HK-2 (cell line): Measurements from ENCODE around the gene VIPR1.

Source experiments
- DNase-seq: peaks from one replicate; pipeline ENCODE4 v3.0.0-alpha.2; 2018; ENCODE audit not compliant: unreplicated experiment

The VIPR1 gene

GRCh38 chr3:42510325-42510724 lies 7.9 kb downstream of the VIPR1 start:
- DNase-seq = no peak

DNA sequence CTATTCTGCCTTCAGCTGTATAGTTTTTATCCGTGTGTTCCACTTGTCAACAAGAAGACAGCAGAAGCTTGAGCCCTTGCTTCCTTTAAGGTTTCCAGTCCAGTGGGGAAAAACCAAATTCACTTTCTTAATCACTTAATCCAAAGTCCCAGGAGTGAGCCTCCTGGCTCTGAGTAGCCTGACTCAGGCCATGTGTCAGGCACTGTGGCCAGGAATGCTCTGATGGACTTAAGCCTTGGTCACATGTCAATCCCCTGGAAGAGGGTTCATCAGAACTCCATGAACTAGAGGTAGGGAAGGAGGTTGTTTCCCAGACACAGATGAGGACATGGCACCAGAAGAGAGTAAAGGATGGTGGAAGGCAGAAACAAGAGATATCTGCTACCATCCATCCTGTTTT lies 8.8 kb downstream of the VIPR1 start:
- DNase-seq = no peak

DNA sequence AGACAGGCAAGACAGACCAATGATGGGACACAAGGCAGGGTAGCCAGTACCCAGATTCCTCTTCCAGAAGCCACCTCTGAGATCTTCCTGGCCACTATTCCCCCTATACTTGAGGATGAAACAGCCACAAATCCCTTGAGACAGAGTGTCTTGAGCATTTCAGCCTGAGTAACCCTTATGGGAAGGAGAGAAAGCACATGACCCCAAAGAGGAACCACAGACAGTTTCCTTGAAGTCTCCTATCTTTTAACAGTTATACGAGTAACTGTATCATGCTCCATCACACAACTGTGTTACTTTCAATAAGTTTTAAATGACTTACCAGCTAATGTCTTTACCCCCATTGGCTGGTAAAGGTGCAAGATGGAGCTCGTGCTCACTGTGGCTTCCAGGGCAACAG lies 9.3 kb downstream of the VIPR1 start:
- no peak for DNase-seq

GRCh38 chr3:42513121-42513520 lies 10.7 kb downstream of the VIPR1 start:
- DNase-seq = no peak

- no peak for DNase-seq
Measured at GRCh38 chr3:42513521-42513920, 11.1 kb downstream of the VIPR1 start.

DNA sequence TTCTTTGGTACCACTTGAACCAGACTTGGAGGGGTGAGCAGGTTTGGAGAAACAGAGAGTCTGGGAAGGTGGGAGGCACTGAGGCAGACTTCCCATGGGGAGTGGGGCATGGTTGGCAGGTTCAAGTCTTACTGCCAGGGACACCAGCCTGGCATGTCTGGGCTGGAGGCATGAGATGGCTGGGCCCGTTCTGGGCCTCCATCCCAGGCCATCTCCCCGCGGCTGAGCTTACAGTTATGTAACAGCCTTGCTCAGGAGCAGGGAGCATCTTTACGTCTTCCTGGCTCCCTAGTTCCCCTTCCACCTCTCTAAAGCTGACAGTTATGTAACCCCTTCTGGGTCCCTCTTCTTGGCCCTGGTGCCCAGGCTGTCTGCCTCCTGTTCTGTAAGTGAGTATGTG lies 12.4 kb downstream of the VIPR1 start:
- DNase-seq = no peak

GRCh38 chr3:42515391-42515916 lies 13.0 kb downstream of the VIPR1 start:
- DNase-seq = no peak

DNA sequence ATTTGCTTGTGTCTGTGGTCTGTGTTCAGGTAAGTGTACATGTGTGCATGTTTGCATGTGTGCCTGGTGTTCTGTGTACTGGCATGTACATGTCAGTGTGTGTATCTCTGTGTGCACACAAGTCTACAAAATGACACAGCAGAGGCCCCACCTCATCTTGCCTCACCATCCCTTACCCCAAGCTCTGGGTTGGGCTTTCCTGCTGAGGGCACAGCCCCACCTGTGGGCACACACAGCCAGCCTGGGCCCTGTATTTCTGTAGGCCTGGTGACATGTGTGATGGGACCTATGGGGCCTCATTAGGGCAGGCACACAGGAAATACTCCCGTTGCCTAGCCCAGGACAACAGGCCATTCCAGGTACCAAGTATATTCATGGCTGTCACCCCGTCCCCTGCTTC lies 13.5 kb downstream of the VIPR1 start:
- no peak for DNase-seq

- DNase-seq = no peak
Measured at GRCh38 chr3:42516443-42516842, 14.0 kb downstream of the VIPR1 start.

DNA sequence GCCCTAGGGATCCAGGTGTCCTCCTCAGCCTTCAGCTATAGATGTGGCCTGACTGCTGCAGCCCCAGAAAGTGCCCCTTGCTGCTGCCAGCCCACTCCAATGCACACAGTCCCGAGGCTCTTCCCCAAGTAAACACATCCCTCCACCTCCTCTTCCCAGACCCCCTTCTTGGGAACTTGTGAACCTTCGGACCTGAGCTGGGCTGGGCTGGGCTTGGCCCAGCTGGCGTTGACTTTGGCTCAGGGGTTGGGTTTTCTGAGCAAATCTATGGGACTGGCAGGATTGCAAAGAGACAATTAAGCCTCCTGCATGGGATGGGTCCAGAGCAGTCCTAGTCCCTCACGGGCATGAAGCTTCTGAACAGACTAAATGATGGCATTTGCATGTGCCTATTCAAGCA lies 14.7 kb downstream of the VIPR1 start:
- no peak for DNase-seq

DNA sequence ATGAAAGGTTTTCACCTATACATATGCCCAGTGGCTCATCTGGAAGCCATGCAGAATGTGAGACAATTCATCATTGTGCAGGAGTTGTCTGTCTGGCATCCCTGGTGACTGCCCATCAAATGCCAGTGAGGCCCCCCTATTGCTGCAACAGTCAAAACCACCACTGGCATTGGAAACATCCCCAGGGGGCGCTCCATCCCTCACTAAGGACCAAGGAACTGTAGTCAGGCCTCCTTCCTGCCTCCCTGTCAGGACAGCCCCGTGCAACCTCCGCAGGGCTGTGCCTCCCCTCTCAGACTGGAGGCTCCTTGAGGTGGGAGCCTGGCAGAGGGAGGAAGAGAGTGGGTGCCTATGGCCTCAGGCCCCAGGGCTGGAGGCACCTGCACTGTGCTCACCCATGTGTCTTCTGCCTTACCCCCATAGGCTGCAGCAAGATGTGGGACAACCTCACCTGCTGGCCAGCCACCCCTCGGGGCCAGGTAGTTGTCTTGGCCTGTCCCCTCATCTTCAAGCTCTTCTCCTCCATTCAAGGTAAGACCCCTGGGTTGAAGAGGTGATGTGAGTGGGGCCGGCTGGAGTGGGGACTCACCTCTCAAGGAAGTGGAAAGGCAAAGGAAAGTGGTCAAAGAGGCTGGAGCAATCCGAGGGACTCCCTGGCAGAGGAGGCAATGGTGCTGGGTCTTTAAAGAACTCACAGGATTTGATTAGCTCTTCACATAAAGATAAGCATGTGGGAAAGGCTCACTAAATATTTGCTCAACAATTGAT lies 16.5 kb downstream of the VIPR1 start:
- no peak for DNase-seq

DNA sequence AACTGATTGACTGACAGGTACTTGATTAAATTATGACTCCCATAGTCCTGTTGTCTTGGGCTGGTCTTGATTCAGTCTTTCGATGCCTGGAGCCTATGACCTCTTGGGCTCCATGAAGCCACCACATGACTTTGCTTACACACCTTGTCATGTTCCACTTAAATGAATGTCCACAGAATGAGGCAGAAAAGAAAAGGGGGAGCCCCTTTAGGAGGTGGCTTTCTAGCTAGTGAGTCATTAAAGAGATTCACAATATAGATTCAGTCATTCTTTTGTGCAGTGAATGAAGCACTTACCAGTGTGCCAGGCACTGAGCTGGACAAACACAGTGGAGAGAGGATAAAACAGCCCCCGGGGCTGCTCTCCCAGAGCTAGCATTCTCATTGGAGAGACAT lies 17.1 kb downstream of the VIPR1 start:
- DNase-seq = no peak

- DNase-seq = no peak
Measured at GRCh38 chr3:42520336-42520735, 17.9 kb downstream of the VIPR1 start.

GRCh38 chr3:42520906-42521305 lies 18.5 kb downstream of the VIPR1 start:
- no peak for DNase-seq

- no peak for DNase-seq
Measured at GRCh38 chr3:42524751-42525150, 22.3 kb downstream of the VIPR1 start.

- no peak for DNase-seq
Measured at GRCh38 chr3:42525212-42525611, 22.8 kb downstream of the VIPR1 start.

- DNase-seq = no peak
Measured at GRCh38 chr3:42525736-42526345, 23.4 kb downstream of the VIPR1 start.

DNA sequence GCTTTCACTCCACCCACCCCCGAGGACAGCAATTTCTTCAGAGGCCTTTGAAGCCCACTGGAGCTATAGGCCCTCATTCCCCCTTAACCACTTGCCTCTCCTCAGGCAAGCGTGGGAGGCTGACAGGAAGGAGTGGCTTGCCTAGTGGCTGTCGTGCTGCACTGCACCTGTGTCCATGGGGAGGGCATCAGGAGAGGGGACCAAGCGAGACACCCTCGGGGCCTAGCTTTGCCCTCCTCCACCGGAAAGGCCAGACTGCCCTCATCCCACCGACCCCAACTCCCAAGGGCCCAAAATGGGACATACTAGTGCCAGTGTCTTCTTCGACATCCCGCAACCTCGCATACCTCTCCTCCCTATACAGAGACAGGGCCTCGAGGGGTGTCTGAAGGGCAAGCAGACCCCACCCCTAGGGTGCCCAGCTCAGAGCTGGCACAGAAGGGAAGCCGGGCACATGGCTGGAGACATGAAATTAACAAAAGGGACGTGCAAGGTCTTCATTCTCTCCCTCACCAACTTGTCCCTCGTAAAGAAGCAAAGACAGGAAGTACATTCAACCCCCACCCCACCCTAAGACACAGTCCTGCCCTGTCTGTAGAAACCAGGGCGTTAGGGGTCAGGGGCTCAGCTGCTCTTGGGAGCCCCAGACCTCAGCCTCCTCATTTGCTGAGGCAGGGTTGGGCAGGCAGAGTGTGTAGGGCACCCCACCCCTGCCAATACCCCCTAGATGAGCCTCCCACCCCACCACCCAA lies 24.3 kb downstream of the VIPR1 start:
- no peak for DNase-seq

DNA sequence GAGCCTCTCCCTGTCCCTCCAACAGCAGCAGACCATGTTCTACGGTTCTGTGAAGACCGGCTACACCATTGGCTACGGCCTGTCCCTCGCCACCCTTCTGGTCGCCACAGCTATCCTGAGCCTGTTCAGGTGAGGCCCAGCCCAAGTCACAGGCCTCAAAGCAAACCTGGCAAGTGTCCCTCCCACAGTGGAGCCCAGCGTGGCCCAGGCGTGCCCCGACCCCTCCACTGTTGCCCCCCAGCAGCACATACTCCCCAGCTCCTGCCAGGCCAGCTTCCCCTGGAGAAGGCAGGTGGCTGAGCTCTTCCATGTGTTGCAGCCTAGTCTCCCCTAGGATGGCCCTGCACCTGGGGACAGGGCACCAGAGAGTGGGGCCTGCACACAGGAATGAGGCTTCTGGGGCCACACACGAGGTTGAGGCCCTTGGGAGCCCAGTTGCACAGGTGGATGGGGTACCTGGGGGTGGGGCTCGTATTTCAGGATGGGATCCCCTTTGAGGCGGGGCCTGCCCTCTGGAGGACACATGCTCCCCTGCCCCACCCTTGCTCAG lies 25.0 kb downstream of the VIPR1 start:
- DNase-seq = no peak

DNA sequence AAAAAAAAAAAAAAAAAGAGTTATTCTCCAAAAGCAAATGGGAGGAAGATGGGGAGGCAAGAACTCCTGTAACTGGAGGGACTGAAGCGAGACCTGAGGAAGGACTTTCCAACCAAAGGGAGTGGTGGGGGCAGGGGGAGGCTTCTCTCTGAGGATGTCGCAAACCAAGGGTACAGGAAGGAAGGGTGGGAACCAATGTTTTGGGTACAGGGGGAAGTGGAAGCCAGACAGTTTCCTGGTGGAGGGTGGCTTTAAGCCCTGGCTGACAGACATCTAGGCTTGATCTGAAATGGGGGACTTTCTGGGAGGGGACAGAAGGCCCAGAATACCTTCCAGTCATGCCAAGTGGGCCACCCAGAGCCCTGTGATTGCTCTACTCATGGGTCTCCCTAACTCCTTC lies 27.0 kb downstream of the VIPR1 start:
- DNase-seq = no peak

DNA sequence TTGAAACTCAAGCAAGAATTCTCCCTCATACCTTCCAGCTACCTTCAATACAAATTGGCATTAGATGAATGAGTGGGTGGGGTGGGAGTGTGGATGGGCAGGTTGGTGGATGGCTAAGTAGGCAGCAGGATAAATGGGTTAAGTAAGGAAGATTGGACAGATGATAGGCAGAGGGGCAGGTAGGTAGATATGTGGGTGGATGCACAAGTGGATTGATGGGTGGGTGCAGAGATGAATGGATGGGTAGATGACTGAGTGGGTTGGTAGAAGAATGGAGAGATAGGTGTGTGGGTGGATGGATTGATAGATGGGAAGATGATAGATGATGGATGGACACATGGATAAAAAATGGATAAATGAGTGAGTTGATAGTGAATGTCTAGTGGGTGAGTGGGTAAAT lies 27.6 kb downstream of the VIPR1 start:
- no peak for DNase-seq

DNA sequence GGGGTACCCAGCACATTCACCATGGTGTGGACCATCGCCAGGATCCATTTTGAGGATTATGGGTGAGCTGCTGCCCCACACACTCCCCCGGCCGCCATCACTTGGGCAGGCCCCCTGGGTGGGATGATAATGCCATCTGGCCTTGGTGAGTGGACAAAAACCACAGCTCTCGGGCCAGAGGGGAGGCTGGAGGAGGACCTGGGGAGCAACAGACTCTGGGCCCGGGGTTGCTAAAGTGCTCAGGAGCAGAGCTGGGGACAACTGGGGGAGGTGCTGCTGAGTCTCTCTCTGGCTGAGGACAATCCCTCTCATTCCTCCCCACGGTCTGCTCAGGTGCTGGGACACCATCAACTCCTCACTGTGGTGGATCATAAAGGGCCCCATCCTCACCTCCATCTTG lies 29.0 kb downstream of the VIPR1 start:
- no peak for DNase-seq

DNA sequence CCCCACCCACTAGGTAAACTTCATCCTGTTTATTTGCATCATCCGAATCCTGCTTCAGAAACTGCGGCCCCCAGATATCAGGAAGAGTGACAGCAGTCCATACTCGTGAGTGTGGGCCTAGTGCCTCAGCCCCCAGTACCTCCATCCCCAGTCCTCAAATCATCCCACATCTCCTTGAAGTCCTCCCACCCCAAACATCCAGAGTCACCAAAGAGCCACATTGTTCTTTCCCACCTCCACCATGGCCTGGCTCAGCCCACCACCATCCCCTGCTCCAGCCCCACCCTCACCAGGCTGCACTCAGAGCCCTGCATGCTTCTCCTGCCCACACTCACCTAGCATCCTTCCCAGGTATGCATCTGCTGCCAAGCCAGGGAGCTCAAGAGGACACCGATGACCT lies 29.8 kb downstream of the VIPR1 start:
- DNase-seq = no peak
